Stimulated activated CD8-positive, alpha-beta memory T cell treated with anti-CD3 and anti-CD28 coated beads, Interleukin-7, amount 100 ng/mL, for 48 hours (primary cell): ENCODE measurements around the gene SNTG2.
"Not testable (repeated sequence)": the region's sequence is repeated elsewhere in the genome, so short reads cannot be mapped to it uniquely, and the experiment has no call there.

Experiments used
- DNase-seq, 2 donors: peaks; one replicate each; pipeline ENCODE4 v3.0.0-alpha.2; 2020; ENCODE audit warnings: low read depth in 1 of 2; ENCODE audit errors: extremely low read depth in 1 of 2

Gene SNTG2

DNA sequence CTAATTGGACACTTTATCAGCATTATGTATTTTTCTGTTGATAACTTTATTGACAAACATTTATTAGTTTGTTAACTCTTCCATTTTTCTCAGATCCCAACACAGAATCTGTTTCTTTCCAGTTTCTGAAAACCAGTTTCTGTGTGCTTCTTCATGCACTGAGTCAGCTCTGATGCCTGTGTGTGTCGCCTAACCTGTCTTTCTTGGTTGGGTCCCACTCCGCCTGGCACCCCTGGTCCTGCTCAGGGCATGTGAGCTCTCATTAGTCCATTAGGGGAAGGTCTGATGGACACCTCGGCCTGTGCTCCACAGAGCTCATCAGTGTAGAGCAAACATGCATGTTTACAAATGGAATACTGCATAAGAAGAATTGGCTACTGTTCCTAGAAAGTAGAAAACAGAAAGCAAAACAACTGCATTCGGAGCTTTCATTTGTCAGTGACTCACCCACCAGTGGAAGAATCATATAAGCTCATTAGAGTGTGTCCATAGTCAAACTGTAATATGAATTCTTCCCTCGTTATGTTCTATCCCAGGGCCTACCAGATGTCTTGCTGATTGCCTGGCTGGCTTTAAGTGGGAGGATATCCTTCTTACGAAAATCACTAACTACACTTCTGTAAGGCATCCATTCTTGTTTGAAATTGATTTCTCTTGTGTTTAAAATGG lies 137.7 kb downstream of the SNTG2 start:
- DNase-seq: no peak

DNA sequence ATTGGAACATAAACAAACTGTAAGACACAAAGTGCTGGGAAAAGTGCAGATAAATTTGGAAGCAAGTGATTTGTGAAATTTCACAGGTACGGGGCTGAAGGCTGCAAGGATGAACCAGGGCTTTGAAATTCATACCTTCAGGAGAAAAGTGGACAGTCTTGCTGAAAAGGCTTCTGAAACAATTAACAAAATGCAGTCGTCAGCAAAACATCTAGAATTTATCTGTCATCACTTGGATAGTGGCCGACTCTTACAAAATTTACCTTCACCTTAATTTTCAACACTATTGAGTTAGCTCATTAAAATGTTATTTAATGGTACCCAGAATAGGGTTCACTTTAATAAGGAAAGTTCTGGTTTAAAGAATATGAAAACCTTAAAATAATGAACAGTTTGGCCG lies 138.3 kb downstream of the SNTG2 start:
- DNase-seq: no peak

DNA sequence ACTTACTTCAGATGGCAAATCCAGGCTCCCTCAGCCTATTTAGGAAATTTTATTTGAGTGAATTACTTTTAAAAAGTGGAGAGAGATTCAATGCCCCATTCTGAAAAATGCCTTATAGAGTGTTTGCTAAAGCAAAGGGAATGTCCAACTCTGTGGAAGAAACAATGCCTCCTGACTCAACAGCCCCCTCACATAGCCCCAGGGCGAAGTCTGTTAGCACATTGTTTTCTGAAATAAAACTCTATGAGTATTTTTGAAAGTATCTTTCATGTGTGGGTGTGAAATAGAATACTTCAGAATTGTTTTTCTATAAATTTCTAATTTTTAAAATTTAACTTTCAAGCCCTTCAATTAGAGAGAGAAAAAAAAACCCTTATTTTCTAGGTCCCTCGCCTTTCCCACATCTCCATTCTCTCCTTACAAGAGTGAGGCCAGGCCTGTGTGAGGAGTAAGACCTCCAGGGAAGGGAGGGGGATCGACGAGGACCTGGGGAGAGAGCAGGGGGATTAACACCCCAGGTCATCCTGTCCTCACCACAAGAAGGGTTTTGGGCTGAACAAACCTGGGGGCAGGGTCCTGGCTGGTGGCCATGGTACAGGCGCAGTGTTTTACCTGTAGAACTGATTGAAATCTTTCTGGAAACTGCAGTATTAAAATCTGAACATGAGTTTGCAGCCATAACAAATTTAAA lies 141.4 kb downstream of the SNTG2 start:
- DNase-seq: no peak

DNA sequence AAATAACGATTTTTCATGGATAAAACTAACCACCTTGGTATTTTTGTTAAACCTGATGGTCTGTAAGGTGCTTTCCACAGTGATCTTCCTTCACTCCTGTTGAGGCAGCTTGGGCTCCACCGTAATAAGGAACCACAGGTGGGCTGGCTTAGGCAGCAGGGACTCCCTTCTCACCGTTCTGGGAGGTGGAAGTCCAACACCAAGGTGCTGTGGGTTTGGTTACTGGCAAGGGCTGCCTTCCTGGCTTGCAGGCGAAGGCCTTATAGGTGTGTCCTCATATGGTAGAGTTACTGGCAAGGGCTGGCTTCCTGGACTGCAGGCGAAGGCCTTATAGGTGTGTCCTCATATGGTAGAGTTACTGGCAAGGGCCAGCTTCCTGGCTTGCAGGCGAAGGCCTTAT lies 143.0 kb downstream of the SNTG2 start:
- not testable (repeated sequence) for DNase-seq

DNA sequence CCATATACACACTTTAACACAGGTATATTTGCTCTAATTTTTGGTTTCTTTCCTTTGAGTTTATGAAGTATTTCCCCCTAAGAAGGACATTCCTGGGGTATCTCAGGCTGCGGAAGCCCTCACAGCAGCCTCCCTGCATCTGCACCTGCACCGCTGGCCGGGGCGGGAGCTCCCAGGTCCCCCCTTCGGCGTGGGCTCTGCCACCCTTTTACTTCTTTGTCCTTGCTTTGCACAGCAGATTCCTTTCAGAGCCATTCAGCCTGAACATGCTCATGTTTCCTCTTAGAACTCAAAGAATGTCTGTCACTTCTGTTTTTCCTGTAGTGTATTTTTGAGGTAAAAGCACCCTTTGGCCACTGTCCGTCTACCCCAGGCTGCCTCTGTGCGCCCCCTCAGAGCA lies 146.5 kb downstream of the SNTG2 start:
- DNase-seq: no peak

DNA sequence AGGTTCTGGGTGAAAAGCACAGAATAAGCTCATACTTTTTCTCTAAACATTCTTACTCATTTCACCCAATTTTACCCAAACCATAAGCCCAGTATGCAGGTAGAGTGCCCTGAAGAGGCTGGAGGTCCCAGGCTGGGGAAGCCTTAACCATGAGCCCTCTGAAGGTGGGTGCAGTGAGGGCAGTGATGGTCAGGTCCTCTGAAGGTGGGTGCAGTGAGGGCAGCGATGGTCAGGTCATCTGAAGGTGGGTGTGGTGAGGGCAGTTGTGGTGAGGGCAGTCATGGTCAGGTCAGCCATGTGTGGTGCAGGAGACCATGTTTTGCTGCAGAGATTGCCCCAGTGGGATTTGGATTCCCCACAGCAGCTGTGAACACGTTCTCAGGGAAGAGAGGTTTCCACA lies 148.8 kb downstream of the SNTG2 start:
- no peak for DNase-seq

DNA sequence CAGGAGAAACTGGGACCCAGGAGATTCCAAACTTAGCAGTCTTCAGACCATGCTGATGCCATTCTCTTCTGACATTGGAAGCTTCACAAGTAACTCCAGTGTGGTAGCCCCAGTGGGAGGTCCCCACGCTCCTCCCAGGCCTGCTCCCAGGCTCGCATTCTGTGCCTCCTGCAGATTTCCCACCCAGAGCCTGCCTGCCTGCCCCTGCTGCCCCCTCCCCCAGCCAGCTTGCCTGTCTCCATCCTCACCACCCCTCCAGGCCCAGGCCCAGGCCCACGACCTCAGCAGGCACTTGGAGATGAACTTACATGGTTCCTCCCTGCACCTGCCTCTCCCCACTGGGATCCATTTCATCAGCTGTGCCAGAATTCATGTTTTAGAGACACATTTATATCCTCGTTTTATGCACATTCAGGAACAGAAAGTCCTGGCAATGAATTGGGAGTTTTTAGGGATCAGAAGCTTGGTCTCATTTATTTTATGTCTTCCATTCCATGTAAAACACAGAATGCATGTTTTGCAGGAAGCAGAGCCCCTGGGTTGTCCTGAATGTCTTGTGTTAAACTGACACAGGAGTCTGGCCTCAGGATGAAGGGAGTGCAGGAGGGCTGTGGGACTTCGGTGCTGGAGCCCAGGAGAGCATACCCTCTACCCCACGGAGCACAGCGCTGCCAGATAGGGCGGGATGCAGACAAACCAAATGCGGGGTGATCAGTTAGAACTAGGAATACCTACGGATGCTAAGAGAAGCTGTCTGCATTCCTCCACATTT lies 150.5 kb downstream of the SNTG2 start:
- DNase-seq: no peak

DNA sequence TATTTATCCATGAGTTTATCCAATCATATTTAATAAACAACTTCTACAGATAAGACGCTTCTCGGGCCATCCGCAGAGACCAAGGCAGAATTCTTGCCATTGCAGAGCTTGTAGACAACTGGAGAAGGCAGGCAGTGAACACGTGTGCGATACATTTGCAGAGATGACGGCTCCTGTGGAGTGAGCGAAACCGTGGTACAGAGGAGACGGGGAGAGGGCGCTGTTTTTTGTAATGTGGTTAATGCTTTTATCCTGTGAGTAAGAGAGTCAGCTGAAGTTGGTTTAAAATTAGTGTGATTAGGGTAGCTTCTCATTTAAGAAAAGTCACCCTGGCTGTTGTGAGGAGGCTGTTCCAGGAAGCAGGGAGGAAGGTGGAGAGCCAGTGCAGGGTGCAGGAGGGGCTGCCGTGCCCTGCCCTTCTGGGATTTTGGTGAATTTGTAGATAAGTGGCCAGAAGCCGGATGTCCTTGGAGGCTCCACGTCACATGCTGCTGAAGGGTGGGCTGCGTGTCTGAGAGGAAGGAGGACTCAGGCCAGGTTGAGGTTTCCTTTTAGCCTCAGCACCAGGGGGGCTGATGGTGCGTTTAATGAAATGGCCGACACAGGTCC lies 151.4 kb downstream of the SNTG2 start:
- no peak for DNase-seq

DNA sequence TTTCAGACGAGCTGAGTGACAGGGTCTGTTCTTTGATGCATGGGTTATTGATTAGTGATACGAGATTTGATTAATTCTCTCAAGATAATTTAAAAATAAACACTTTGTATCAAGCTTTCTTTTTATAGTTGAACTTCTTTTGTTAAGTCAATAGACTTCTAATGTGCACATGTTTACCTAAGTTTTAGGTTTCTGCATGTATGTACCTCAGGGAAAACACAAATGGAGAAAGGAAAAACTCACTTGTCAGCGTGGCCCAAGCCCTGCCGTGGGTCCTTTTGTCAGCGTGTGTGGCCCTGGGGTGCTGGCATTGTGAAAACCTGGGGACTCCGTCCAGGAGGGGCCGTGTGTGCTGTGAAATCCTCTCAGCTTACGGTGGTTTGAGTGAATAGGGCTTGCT lies 153.7 kb downstream of the SNTG2 start:
- DNase-seq: no peak

DNA sequence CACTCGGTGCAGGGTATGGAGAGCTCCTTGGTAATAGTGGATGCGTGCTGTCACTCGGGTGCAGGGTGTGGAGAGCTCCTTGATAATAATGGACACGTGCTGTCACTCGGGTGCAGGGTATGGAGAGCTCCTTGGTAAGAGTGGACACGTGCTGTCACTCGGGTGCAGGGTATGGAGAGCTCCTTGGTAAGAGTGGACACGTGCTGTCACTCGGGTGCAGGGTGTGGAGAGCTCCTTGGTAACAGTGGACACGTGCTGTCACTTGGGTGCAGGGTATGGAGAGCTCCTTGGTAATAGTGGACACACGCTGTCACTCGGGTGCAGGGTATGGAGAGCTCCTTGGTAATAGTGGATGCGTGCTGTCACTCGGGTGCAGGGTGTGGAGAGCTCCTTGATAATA lies 155.7 kb downstream of the SNTG2 start:
- DNase-seq: not testable (repeated sequence)

DNA sequence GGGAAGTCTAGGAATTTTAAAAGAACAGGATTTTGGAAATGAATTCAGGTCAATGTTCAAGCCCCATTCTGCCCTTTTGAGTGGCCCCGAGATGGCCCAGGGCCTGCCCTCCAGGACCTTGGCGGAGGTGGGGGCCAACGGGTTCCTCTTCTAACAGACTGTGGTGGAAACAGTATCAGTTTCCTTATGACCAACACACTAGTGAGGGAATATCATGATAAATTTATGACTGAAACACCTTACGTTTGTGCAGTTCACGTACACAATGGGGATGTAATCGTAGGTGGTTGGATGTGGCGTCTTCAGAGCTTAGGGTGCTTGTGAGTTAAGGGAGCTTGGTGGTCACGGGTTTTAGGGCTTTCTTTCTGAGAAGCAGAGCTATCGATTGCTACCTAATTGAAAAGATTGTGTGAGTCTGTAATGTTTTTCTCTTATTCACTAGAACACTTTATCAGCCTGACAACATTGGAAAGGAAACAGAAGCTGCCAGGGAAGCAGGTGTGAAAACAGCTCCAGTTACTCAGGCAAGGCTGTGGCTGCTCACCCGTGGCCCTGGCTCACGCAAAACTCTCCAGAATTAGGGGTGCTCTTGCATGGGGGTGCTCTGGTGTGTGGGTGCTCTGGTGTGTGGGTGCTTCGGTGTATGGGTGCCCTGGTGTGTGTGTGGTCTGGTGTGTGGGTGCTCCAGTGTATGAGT lies 165.3 kb downstream of the SNTG2 start:
- DNase-seq: no peak

DNA sequence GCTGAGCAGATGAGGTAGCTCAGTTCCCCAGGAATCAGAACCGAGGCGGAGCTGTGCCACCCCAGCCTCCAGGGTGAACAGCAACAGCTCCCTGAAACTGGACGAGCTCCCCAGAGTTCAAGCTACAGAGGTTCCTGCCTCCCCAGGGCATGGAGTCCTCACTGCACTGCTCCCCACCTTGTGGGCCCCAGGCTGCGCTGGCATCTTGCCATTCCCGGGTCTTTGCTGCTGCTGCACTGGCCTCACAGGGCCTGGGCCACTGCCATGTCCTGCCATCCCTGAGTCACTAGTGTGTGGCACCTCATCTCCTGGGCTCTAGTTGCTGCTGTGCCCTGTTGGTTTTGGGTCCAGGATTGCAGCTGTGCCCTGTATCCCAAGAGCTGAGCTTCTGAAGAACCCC lies 166.9 kb downstream of the SNTG2 start:
- DNase-seq: no peak

DNA sequence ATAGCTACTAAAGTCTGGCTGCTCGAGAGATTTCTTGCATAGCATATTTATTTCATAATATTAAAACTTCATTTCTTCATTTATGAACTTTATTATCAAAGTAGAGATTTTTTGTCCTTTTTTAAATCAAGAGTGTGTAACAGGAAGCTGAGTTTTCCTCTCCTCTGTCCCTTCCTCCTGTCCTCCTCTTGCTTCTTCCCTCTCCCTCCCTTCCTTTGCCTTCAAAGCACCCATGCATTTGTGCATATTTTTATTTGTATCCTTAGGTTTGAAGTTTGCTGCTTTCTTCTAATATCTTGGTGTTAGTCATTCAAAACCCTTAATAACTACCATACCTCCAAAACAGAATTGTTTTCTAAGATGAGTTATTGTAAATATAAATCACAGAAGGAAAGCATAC lies 174.6 kb downstream of the SNTG2 start:
- no peak for DNase-seq

DNA sequence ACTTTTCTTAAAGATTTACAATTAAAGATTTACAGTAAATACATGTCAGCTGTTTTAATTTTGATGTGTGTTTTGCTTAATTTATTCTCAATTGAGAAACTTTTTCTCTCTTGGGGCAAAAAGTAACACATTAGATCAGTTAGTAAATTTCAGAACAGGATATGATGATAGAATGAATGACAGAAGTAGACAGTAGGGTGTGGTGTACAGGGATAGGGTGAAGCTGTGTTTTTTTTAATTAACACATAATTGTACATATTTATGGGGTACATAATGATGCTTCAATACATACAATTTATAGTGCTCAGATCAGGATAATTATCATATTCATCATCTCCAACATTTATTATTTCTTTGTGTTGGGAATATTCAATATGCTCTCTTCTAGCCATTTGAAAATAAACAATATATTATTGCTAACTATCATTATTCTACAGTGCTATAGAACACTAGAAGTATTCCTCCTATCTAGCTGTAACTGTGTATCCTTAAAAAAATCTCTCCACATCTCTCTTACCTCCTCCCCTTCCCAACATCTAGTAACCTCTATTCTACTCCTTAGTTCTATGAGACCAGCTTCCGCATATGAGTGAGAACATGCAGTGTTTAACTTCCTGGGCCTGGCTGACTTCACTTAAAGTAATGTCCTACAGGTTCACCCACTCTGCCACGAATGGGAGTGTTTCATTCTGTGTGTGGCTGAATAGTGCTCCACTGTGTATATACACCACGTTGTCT lies 175.2 kb downstream of the SNTG2 start:
- no peak for DNase-seq

DNA sequence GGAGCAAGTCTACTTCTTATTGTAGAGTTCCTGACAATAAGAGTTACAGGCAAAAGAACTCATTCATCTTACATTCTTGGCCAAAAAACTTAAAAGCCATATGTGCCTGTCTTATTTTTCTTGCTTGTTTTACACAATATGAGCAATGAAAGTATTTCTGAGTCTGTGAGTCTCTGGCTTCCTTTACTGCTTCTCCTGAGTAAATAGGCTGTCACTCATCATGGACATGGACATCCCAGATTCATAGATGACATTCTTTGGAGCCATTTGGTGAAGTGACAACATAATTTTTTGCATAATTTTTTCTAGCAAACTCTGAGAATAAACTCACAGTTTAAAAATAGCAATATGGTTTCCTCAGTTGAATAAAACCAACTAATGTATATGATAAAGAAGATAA lies 179.3 kb downstream of the SNTG2 start:
- DNase-seq: no peak

DNA sequence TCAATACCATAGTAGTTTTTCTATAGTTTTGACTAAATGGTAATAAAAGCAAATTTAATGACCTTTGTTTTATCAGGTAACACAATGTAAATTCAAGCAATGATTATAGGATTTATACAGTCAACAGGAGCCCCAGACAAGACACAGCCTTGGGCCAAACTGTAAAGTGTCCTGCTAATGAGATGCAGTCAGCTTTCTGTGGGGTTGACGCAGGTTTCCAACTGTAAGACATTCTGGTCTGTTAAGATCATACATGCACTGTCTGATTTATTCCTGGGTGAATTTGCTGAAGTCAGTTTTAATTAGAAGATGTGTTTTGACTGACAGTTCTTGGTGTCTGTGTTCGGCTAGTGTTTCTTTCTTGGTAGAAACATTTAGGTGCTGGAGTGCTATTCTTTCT lies 180.3 kb downstream of the SNTG2 start:
- DNase-seq: no peak

DNA sequence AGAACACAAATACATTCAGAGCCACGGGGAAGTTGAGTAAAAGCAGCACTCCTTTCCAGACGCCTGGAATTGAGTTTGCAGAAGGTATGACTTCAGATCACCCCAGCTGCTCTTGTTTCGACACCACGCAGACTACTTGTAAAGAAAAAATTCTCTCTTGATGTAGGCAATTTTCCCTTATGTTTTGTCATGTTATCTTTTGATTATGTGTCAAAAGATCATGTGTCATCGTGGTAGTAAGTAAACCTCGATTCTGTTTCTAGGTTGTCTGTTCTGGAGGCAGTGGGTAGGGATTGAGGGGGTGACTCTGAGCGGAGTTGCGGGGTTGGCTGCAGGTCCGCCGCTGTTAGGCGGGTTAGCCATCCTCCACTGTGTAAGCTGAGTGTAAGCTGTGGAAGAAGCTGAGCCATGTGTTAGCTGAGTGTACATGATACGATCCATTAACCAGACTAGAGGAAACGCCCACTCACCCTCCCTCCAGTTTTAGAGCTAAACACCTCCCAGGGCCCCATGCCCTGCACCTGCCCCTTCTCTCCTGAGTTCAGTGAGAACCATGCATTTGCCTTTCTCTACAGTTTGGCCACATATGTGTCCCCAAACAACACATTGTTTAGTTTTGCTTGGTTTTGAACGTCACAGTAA lies 181.8 kb downstream of the SNTG2 start:
- DNase-seq: peak in 1 of 2 donors; percentile 34

DNA sequence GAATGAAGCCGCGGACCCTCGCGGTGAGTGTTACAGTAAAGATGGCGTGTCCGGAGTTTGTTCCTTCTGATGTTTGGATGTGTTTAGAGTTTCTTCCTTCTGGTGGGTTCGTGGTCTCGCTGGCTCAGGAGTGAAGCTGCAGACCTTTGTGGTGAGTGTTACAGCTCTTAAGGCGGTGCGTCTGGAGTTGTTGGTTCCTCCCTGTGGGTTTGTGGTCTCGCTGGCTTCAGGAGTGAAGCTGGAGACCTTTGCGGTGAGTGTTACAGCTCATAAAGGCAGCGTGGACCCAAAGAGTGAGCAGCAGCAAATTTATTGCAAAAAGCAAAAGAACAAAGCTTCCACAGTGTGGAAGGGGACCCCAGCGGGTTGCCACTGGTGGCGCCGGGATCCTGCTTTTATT lies 183.2 kb downstream of the SNTG2 start:
- not testable (repeated sequence) for DNase-seq

DNA sequence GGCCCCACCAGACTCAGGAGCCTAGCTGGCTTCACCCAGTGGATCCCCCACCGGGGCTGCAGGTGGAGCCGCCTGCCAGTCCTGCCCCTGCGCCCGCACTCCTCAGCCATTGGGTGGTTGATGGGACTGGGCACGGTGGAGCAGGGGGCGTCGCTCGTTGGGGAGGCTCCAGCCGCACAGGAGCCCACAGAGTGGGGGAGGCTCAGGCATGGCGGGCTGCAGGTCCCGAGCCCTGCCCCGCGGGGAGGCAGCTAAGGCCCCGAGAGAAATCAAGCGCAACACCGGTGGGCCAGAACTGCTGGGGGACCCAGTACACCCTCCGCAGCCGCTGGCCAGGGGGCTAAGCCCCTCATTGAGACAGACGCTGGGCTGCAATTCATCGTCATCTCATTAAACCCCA lies 184.0 kb downstream of the SNTG2 start:
- no peak for DNase-seq

DNA sequence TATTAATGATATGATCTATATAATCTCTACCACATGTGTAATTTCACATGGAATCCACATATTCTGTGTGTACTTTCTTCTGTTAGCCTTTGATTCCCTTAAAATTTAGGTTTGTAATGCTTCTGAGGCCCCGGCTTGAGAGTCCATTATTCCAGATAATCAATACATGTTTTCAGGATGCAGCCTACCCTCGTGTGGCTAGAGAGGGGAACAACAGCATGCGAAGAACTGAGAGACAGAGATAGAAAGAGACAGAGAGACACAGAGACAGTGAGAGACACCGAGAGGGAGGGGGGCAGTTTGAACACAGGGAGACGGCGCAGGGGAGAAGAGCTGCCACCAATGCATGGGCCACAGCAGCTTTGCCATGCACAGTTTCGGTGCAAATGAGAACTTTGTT lies 185.4 kb downstream of the SNTG2 start:
- DNase-seq: no peak
